Measurements from ENCODE around the gene CTPS1. TPM values are rescaled to one million over a fixed set of nuclear protein-coding genes. Genes with fewer than 3 reads are reported as not detected.

The CTPS1 gene
- total and polyA plus RNA-seq, 2 experiments from 2014 or later, result 31.8 to 93.9 TPM

DNA sequence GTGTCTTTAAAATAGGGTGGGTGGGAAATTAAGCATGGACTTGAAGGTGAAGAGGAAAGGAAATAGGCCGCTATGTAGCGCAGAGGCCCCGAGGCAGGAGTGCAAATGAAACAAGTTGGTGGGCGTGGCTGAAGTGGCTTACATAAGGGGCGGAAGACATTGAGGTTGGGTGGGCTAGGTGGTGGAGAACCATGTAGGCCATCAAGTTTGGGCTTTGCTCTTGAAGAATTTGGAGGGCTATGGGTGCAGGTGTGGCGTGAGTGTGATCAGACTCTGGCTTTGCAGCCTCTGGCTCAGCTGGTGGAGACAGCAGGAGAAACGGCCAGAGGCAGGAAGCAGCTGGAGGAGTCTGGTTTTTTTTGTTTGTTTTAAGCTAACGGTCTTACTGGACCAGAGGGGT, 35.4 kb downstream of the CTPS1 start:
- ATAC-seq (no peak), DNase-seq (ENCODE audit: low spot score) (no peak)
- peaks cover 3% of the 10 kb centered on the region; the same call in 1 of the 2 replicates for H3F3A ChIP-seq (replicated peaks; ENCODE audit: low read depth)
- no peaks in the 10 kb centered on the region for H3K9me2 ChIP-seq (ENCODE audit: insufficient read depth)
- TF ChIP-seq EZH2 (IDR thresholded peaks at IDR 0.05; ENCODE audit: low read depth, unreplicated experiment), result no peak
- TF ChIP-seq JUNB (IDR thresholded peaks at IDR 0.05; ENCODE audit: unreplicated experiment), result no peak
- no peak for TF ChIP-seq NANOG (IDR thresholded peaks at IDR 0.05; ENCODE audit: borderline replicate concordance)
- no peak for TF ChIP-seq POLR2AphosphoS5 (IDR thresholded peaks at IDR 0.05; ENCODE audit: low read depth)
- no peak for TF ChIP-seq ZNF331 (CRISPR knock-in tag; IDR thresholded peaks at IDR 0.05; ENCODE audit: low read depth)
- TF ChIP-seq ZNF114 (CRISPR knock-in tag; IDR thresholded peaks at IDR 0.05), result no peak
- no peak for TF ChIP-seq ETS1 (IDR thresholded peaks at IDR 0.05)
- no peak for TF ChIP-seq STAT1 (IDR thresholded peaks at IDR 0.05; ENCODE audit: unreplicated experiment)
- TF ChIP-seq CREB1 (CRISPR knock-in tag; IDR thresholded peaks at IDR 0.05; ENCODE audit: low read depth), result no peak
- no peak for TF ChIP-seq EZH2phosphoT487 (IDR thresholded peaks at IDR 0.05; ENCODE audit: unreplicated experiment)
- no peak for TF ChIP-seq CTCF (conservative IDR thresholded peaks at IDR 0.05; ENCODE audit: low read depth in 2 of 2)
- no peak overlapping the region for H3K4me2 ChIP-seq
- H3K36me3 Mint-ChIP-seq (ENCODE audit: low read depth), result peaks cover 69% of the 10 kb centered on the region
- peaks cover 24% of the 10 kb centered on the region for H3K27me3 Mint-ChIP-seq (ENCODE audit: insufficient read depth, low read depth, poor library complexity)
- no peaks in the 10 kb centered on the region for H3K79me2 ChIP-seq (replicated peaks; ENCODE audit: insufficient read depth)
- H3K27ac ChIP-seq (ENCODE audit: low read depth), result no peak overlapping the region
- no peak overlapping the region for H3K27ac Mint-ChIP-seq
- no peak overlapping the region for H3K4me3 Mint-ChIP-seq
- H3K4me1 ChIP-seq (ENCODE audit: insufficient read depth), result no peaks in the 10 kb centered on the region
- H3K9me3 Mint-ChIP-seq, result no peaks in the 10 kb centered on the region; the same call in 2 of the 3 replicates
- no peaks in the 10 kb centered on the region for H3K27me3 ChIP-seq (ENCODE audit: insufficient read depth)
- no peak overlapping the region for H2AFZ ChIP-seq
- no peak overlapping the region for H3K4me3 ChIP-seq
- H3K4me1 Mint-ChIP-seq, result peaks cover 7% of the 10 kb centered on the region
- peaks cover 16% of the 10 kb centered on the region for H3K36me3 ChIP-seq (ENCODE audit: insufficient read depth)
- peaks cover 15% of the 10 kb centered on the region; the same call in 1 of the 2 replicates for H4K20me1 ChIP-seq (replicated peaks; ENCODE audit: insufficient read depth)

- no peaks in the 10 kb centered on the region for H3K27me3 ChIP-seq (ENCODE audit: insufficient read depth)
- H2AFZ ChIP-seq, result no peak overlapping the region
- H3K36me3 ChIP-seq (ENCODE audit: insufficient read depth), result peaks cover 11% of the 10 kb centered on the region; the same call in 1 of the 2 replicates
- no peaks in the 10 kb centered on the region for H3K79me2 ChIP-seq (replicated peaks; ENCODE audit: insufficient read depth)
- H3K27me3 Mint-ChIP-seq (ENCODE audit: insufficient read depth, low read depth, poor library complexity), result peaks cover 28% of the 10 kb centered on the region
- no peak overlapping the region for H3K4me3 Mint-ChIP-seq
- H3K4me2 ChIP-seq, result no peak overlapping the region
- DNase-seq (ENCODE audit: low spot score) (no peak), ATAC-seq (no peak)
- peaks cover 3% of the 10 kb centered on the region; the same call in 1 of the 2 replicates for H3F3A ChIP-seq (replicated peaks; ENCODE audit: low read depth)
- no peaks in the 10 kb centered on the region for H3K4me1 ChIP-seq (ENCODE audit: insufficient read depth)
- H3K9me2 ChIP-seq (ENCODE audit: insufficient read depth), result no peaks in the 10 kb centered on the region
- TF ChIP-seq, protein P1, sequence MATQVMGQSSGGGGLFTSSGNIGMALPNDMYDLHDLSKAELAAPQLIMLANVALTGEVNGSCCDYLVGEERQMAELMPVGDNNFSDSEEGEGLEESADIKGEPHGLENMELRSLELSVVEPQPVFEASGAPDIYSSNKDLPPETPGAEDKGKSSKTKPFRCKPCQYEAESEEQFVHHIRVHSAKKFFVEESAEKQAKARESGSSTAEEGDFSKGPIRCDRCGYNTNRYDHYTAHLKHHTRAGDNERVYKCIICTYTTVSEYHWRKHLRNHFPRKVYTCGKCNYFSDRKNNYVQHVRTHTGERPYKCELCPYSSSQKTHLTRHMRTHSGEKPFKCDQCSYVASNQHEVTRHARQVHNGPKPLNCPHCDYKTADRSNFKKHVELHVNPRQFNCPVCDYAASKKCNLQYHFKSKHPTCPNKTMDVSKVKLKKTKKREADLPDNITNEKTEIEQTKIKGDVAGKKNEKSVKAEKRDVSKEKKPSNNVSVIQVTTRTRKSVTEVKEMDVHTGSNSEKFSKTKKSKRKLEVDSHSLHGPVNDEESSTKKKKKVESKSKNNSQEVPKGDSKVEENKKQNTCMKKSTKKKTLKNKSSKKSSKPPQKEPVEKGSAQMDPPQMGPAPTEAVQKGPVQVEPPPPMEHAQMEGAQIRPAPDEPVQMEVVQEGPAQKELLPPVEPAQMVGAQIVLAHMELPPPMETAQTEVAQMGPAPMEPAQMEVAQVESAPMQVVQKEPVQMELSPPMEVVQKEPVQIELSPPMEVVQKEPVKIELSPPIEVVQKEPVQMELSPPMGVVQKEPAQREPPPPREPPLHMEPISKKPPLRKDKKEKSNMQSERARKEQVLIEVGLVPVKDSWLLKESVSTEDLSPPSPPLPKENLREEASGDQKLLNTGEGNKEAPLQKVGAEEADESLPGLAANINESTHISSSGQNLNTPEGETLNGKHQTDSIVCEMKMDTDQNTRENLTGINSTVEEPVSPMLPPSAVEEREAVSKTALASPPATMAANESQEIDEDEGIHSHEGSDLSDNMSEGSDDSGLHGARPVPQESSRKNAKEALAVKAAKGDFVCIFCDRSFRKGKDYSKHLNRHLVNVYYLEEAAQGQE (IDR thresholded peaks at IDR 0.05; ENCODE audit: unreplicated experiment), result no peak
- TF ChIP-seq CTCF (conservative IDR thresholded peaks at IDR 0.05; ENCODE audit: low read depth in 2 of 2), result no peak
- no peak for TF ChIP-seq ZNF331 (CRISPR knock-in tag; IDR thresholded peaks at IDR 0.05; ENCODE audit: low read depth)
- no peak for TF ChIP-seq STAT1 (IDR thresholded peaks at IDR 0.05; ENCODE audit: unreplicated experiment)
- H3K9me3 Mint-ChIP-seq, result no peaks in the 10 kb centered on the region; the same call in 2 of the 3 replicates
- H3K4me1 Mint-ChIP-seq, result peaks cover 8% of the 10 kb centered on the region
- peaks cover 64% of the 10 kb centered on the region for H3K36me3 Mint-ChIP-seq (ENCODE audit: low read depth)
- peaks cover 15% of the 10 kb centered on the region; the same call in 1 of the 2 replicates for H4K20me1 ChIP-seq (replicated peaks; ENCODE audit: insufficient read depth)
- H3K4me3 ChIP-seq, result no peak overlapping the region
- H3K27ac Mint-ChIP-seq, result no peak overlapping the region
- H3K27ac ChIP-seq (ENCODE audit: low read depth), result no peak overlapping the region
These were observed 35.9 kb downstream of the CTPS1 start for GRCh38 chr1:41015281-41015896.
